ENCODE data around the gene LYPD1.

DNA sequence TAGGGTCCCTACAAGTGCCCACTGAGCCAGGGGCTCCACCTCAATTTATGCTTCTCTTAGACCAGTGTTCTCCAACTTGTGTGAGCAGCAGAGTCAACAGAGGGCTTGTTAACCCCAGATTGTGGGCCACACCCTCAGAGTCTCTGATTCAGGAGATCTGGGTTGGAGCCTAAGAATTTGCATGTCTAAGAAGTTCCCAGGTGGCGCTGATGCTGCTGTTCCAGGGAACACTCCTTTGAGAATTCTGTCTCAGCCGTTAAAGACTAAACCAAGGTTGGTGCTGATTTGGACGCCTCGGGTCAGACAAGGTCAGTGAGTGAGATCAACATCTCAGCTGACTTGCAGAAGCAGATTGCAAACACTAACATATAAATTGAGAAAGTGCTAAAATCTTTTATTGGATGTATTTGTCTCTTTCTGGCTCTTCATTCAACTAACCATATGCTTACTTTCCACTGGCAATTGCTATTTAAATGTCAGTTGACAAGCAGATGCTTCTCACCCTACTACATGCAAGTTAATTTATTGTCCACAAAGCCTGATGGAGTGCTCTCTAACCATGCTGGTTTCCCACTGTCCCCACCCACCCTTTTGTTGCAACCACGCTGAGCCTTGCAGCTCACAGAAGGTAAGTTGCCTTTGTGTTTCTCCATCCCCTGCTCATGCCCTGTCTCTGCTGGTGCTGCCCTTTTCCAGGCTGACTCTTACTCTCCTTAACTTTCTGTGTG, 31.5 kb downstream of the LYPD1 start:
- TF ChIP-seq TEAD4 (IDR thresholded peaks at IDR 0.05; ENCODE audit: borderline replicate concordance, insufficient read depth) (no peak), SIN3A (IDR thresholded peaks at IDR 0.05; ENCODE audit: borderline replicate concordance, low read depth, low read length) (no peak), GABPA (IDR thresholded peaks at IDR 0.05; ENCODE audit: low read depth) (no peak), EP300 (IDR thresholded peaks at IDR 0.05; ENCODE audit: borderline replicate concordance in 1 of 2, low read depth in 1 of 2, low read length in 1 of 2) (no peak)
- TF ChIP-seq, protein P1, sequence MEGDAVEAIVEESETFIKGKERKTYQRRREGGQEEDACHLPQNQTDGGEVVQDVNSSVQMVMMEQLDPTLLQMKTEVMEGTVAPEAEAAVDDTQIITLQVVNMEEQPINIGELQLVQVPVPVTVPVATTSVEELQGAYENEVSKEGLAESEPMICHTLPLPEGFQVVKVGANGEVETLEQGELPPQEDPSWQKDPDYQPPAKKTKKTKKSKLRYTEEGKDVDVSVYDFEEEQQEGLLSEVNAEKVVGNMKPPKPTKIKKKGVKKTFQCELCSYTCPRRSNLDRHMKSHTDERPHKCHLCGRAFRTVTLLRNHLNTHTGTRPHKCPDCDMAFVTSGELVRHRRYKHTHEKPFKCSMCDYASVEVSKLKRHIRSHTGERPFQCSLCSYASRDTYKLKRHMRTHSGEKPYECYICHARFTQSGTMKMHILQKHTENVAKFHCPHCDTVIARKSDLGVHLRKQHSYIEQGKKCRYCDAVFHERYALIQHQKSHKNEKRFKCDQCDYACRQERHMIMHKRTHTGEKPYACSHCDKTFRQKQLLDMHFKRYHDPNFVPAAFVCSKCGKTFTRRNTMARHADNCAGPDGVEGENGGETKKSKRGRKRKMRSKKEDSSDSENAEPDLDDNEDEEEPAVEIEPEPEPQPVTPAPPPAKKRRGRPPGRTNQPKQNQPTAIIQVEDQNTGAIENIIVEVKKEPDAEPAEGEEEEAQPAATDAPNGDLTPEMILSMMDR (IDR thresholded peaks at IDR 0.05): no peak
- TF ChIP-seq, protein P2, sequence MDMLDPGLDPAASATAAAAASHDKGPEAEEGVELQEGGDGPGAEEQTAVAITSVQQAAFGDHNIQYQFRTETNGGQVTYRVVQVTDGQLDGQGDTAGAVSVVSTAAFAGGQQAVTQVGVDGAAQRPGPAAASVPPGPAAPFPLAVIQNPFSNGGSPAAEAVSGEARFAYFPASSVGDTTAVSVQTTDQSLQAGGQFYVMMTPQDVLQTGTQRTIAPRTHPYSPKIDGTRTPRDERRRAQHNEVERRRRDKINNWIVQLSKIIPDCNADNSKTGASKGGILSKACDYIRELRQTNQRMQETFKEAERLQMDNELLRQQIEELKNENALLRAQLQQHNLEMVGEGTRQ (IDR thresholded peaks at IDR 0.05; ENCODE audit: borderline replicate concordance, low read depth, low read length): no peak
